Measurements from ENCODE around the gene TSSK6.

- TF ChIP-seq EP300 (IDR thresholded peaks at IDR 0.05; ENCODE audit: low read depth), result no peak
- no peak for TF ChIP-seq CTCF (IDR thresholded peaks at IDR 0.05)
These were observed 33.8 kb upstream of the TSSK6 start for GRCh38 chr19:19548915-19549759.
